ENCODE measurements around the gene HSH2D. TPM values are rescaled to one million over a fixed set of nuclear protein-coding genes. Genes with fewer than 3 reads are reported as not detected.
A peak's percentile ranks its signal among the peaks of the same experiment; 100 is the strongest.

The HSH2D gene
- total RNA-seq, 1 donor from 2014 or later, result not detected

DNA sequence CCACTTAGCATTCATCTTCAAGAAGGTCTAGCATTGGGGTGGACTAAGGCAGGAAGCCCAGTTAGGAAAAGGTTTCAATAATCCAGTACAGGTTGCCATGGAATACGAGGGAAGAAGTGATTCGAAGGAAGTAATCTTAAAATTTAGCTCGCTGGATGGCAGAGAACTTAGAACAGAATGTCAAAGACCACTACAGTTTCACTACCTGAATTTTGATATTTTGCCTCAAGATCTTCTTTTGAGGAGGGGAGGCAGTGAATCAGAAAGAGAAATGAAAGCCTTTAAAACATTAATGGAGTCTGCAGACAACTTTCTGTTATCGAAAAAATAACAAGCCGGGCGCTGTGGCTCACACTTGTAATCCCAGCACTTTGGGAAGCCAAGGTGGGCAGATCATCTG lies 38.8 kb upstream of the HSH2D start:
- H2AFZ ChIP-seq (ENCODE audit: low read depth, low read length), result no peak overlapping the region
- Mint-ChIP-seq H3K9me3 (ENCODE audit: unreplicated experiment) (no peaks in the 10 kb centered on the region), H3K4me1 (ENCODE audit: low read depth, unreplicated experiment) (no peaks in the 10 kb centered on the region), H3K27ac (ENCODE audit: unreplicated experiment) (no peak overlapping the region), H3K4me3 (ENCODE audit: unreplicated experiment) (no peak overlapping the region), H3K27me3 (ENCODE audit: low read depth, unreplicated experiment) (no peaks in the 10 kb centered on the region), H3K36me3 (ENCODE audit: low read depth, unreplicated experiment) (peaks cover 20% of the 10 kb centered on the region)
- TF ChIP-seq, protein P1, sequence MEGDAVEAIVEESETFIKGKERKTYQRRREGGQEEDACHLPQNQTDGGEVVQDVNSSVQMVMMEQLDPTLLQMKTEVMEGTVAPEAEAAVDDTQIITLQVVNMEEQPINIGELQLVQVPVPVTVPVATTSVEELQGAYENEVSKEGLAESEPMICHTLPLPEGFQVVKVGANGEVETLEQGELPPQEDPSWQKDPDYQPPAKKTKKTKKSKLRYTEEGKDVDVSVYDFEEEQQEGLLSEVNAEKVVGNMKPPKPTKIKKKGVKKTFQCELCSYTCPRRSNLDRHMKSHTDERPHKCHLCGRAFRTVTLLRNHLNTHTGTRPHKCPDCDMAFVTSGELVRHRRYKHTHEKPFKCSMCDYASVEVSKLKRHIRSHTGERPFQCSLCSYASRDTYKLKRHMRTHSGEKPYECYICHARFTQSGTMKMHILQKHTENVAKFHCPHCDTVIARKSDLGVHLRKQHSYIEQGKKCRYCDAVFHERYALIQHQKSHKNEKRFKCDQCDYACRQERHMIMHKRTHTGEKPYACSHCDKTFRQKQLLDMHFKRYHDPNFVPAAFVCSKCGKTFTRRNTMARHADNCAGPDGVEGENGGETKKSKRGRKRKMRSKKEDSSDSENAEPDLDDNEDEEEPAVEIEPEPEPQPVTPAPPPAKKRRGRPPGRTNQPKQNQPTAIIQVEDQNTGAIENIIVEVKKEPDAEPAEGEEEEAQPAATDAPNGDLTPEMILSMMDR (IDR thresholded peaks at IDR 0.05; ENCODE audit: insufficient read depth, low read depth, low read length), result no peak
- TF ChIP-seq EZH2 (IDR thresholded peaks at IDR 0.05; ENCODE audit: insufficient read depth, low read length), result no peak
- no peaks in the 10 kb centered on the region for H3K9me3 ChIP-seq (ENCODE audit: insufficient read depth, low read depth, low read length)
- H3K9ac ChIP-seq (ENCODE audit: low read length), result no peak overlapping the region
- no peak overlapping the region for H3K4me2 ChIP-seq (ENCODE audit: low read length)
- no peaks in the 10 kb centered on the region for H3K27me3 ChIP-seq (ENCODE audit: insufficient read depth, low read length)
- H3K27ac ChIP-seq (ENCODE audit: low read depth, low read length), result no peak overlapping the region
- H3K4me1 ChIP-seq (ENCODE audit: insufficient read depth, low read length), result no peaks in the 10 kb centered on the region
- peaks cover 34% of the 10 kb centered on the region for H3K36me3 ChIP-seq (ENCODE audit: insufficient read depth, low read length)
- no peak overlapping the region for H3K4me3 ChIP-seq (ENCODE audit: insufficient read depth, low read depth, low read length)
- H4K20me1 ChIP-seq (ENCODE audit: insufficient read depth, low read length), result peaks cover 47% of the 10 kb centered on the region
- peaks cover 8% of the 10 kb centered on the region for H3K79me2 ChIP-seq (ENCODE audit: insufficient read depth, low read length)
- FAIRE-seq (no peak), DNase-seq (ENCODE audit: low read depth) (no peak)

DNA sequence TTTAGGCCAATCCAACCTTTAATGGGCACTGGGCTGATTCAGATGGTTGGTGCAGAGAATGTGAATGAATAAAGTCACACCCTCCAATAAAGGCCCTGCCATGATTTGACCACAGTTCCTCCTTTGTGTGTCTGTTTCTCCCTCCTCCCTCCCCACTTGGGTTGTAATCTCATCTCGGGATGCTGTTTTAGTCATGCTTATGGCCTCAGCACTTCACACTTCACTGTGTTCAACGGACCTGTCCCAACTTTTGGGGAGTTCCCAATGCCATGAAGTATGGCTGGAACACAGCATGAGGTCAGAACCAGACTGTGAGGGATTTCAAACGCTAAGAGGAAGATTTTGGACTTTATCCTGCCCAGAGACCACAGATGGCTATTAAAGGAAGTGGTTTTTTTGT lies 37.4 kb upstream of the HSH2D start:
- Histone ChIP-seq H3K4me3 (ENCODE audit: insufficient read depth, low read depth, low read length) (no peak overlapping the region), H3K79me2 (ENCODE audit: insufficient read depth, low read length) (no peaks in the 10 kb centered on the region), H3K9ac (ENCODE audit: low read length) (no peak overlapping the region), H3K9me3 (ENCODE audit: insufficient read depth, low read depth, low read length) (no peaks in the 10 kb centered on the region), H3K27me3 (ENCODE audit: insufficient read depth, low read length) (no peaks in the 10 kb centered on the region), H3K4me1 (ENCODE audit: insufficient read depth, low read length) (no peaks in the 10 kb centered on the region), H3K36me3 (ENCODE audit: insufficient read depth, low read length) (peaks cover 21% of the 10 kb centered on the region), H3K4me2 (ENCODE audit: low read length) (no peak overlapping the region), H4K20me1 (ENCODE audit: insufficient read depth, low read length) (peaks cover 34% of the 10 kb centered on the region), H3K27ac (ENCODE audit: low read depth, low read length) (no peak overlapping the region), H2AFZ (ENCODE audit: low read depth, low read length) (no peak overlapping the region)
- Mint-ChIP-seq H3K9me3 (ENCODE audit: unreplicated experiment) (no peaks in the 10 kb centered on the region), H3K27ac (ENCODE audit: unreplicated experiment) (no peak overlapping the region), H3K4me3 (ENCODE audit: unreplicated experiment) (no peak overlapping the region), H3K4me1 (ENCODE audit: low read depth, unreplicated experiment) (peaks cover 2% of the 10 kb centered on the region), H3K27me3 (ENCODE audit: low read depth, unreplicated experiment) (no peaks in the 10 kb centered on the region), H3K36me3 (ENCODE audit: low read depth, unreplicated experiment) (peaks cover 14% of the 10 kb centered on the region)
- TF ChIP-seq, protein P1 (IDR thresholded peaks at IDR 0.05; ENCODE audit: insufficient read depth, low read depth, low read length), result no peak
- no peak for TF ChIP-seq EZH2 (IDR thresholded peaks at IDR 0.05; ENCODE audit: insufficient read depth, low read length)
- FAIRE-seq, result no peak
- peak; percentile 55 for DNase-seq (ENCODE audit: low read depth)

DNA sequence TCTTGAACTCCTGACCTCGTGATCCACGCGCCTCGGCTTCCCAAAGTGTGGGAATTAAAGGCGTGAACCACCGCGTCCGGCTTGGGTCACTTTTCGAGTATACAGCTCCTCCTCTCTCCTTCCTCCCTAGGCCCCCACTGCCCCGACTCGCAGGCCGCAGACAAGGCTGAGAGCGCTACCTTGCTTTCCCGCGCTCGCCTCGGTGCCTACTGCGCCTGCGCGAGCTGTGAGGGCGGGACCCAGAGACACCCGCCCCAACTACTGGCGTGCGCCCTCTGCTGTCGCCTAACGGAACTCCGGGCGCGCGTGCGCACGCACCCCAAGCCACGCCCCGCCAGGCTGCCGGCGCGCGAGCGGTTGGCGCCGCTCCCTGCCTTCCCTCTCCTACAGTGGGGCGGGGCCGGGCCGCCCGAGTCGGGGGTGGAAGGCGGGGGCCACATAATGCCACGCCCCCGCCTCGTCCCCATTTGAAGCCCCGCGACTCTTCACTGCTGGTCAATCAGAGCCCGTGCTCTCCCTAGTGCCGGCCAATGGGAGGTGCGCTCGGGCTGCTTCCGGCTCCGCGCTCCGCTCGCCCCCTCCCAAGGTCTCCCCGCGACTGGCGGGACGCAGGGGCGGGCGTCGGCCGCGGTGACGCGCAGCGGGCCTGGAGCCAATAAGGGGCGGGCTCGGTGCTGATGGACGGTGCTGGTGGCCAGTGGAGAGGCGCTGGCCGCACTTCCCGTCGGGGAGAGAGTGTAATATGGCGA lies 32.2 kb upstream of the HSH2D start, which contains the start of gene RAB8A:
Gene RAB8A (plus strand): TSS at position 730 of the 749 bp plus-strand sequence. CDS start 13 bp downstream, at position 743.
- peaks cover 46% of the 10 kb centered on the region for H3K79me2 ChIP-seq (ENCODE audit: insufficient read depth, low read length)
- TF ChIP-seq, protein P1 (IDR thresholded peaks at IDR 0.05; ENCODE audit: insufficient read depth, low read depth, low read length), result peak; percentile 61
- no peak for TF ChIP-seq EZH2 (IDR thresholded peaks at IDR 0.05; ENCODE audit: insufficient read depth, low read length)
- H3K36me3 ChIP-seq (ENCODE audit: insufficient read depth, low read length), result no peaks in the 10 kb centered on the region
- H3K27ac ChIP-seq (ENCODE audit: low read depth, low read length), result peak within 1 kb of the TSS; percentile 79
- H3K4me3 Mint-ChIP-seq (ENCODE audit: unreplicated experiment), result peak within 1 kb of the TSS; percentile 95
- peak within 1 kb of the TSS; percentile 93 for H3K9ac ChIP-seq (ENCODE audit: low read length)
- peaks cover 8% of the 10 kb centered on the region for H3K4me1 ChIP-seq (ENCODE audit: insufficient read depth, low read length)
- peaks cover 32% of the 10 kb centered on the region for H4K20me1 ChIP-seq (ENCODE audit: insufficient read depth, low read length)
- peaks cover 10% of the 10 kb centered on the region for H3K4me1 Mint-ChIP-seq (ENCODE audit: low read depth, unreplicated experiment)
- H3K27me3 ChIP-seq (ENCODE audit: insufficient read depth, low read length), result no peaks in the 10 kb centered on the region
- no peaks in the 10 kb centered on the region for H3K9me3 ChIP-seq (ENCODE audit: insufficient read depth, low read depth, low read length)
- H3K36me3 Mint-ChIP-seq (ENCODE audit: low read depth, unreplicated experiment), result no peaks in the 10 kb centered on the region
- H3K27me3 Mint-ChIP-seq (ENCODE audit: low read depth, unreplicated experiment), result no peaks in the 10 kb centered on the region
- peak within 1 kb of the TSS; percentile 94 for H2AFZ ChIP-seq (ENCODE audit: low read depth, low read length)
- DNase-seq (ENCODE audit: low read depth) (peak; percentile 95), FAIRE-seq (no peak)
- H3K9me3 Mint-ChIP-seq (ENCODE audit: unreplicated experiment), result no peaks in the 10 kb centered on the region
- peak within 1 kb of the TSS; percentile 92 for H3K4me2 ChIP-seq (ENCODE audit: low read length)
- H3K27ac Mint-ChIP-seq (ENCODE audit: unreplicated experiment), result peak within 1 kb of the TSS; percentile 89
- H3K4me3 ChIP-seq (ENCODE audit: insufficient read depth, low read depth, low read length), result peak within 1 kb of the TSS; percentile 85

Measured in astrocyte (in vitro differentiated cells and primary cell).